Transverse colon (tissue), 3 donors: ENCODE measurements around the gene CSHL1.

Experiments
- POLR2A ChIP-seq: fragments of 450-650 bp; IDR thresholded peaks from one replicate; pipeline ENCODE4 v1.6.1; 2016; ENCODE audit warnings: antibody characterized with exemption, mild to moderate bottlenecking, moderate library complexity
- TF ChIP-seq, protein P1 (sequence below), 5 experiments: fragments of 200-600 bp in 3 of 5; fragments of 450-650 bp in 2 of 5; sonication (generic) in 3 of 5; IDR thresholded peaks; 1 replicate in 2 of 5; 2 replicates in 3 of 5; pipeline ENCODE4 v1.5.1; 2016 to 2017; ENCODE audit warnings: antibody characterized with exemption in 5 of 5, inconsistent platforms in 3 of 5, mild to moderate bottlenecking in 2 of 5, moderate library complexity in 1 of 5

DNA sequence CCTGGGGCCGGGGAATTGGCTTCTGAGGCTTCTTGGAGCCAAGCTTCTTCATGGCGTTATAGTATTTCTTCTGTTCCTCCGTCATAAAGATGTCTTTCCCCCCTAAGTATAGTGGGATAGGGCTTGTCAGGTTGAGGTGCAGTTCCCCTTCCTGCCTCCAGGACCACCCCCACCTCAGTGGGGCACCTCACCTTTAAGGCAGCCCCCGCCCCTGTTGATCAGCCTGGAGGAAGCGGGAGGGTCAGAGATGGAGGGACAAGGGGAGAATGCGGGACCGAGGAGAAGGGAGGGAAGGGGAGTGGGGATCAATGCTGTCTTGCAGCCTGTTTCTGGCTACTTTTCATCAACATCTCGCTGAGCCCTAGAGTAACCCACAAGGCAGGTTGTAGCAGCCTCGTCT is 32.7 kb upstream of the CSHL1 start:
- TF ChIP-seq, protein P1, sequence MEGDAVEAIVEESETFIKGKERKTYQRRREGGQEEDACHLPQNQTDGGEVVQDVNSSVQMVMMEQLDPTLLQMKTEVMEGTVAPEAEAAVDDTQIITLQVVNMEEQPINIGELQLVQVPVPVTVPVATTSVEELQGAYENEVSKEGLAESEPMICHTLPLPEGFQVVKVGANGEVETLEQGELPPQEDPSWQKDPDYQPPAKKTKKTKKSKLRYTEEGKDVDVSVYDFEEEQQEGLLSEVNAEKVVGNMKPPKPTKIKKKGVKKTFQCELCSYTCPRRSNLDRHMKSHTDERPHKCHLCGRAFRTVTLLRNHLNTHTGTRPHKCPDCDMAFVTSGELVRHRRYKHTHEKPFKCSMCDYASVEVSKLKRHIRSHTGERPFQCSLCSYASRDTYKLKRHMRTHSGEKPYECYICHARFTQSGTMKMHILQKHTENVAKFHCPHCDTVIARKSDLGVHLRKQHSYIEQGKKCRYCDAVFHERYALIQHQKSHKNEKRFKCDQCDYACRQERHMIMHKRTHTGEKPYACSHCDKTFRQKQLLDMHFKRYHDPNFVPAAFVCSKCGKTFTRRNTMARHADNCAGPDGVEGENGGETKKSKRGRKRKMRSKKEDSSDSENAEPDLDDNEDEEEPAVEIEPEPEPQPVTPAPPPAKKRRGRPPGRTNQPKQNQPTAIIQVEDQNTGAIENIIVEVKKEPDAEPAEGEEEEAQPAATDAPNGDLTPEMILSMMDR (IDR thresholded peaks at IDR 0.05): no peak
- TF ChIP-seq POLR2A: no peak
